CD14-positive monocyte (primary cell): Measurements from ENCODE around the gene CAMK1D. TPM values are rescaled to one million over a fixed set of nuclear protein-coding genes. Genes with fewer than 3 reads are reported as not detected.

Experiments used
- DNase-seq, 3 donors: peaks; one replicate each; pipeline ENCODE4 v3.0.0-alpha.2; 2011 to 2022
- H2AFZ ChIP-seq: 2 replicates; pipeline ENCODE4 v1.6.0; 2012; ENCODE audit warnings: mild to moderate bottlenecking, low read depth, low read length, inconsistent platforms; ENCODE audit not compliant: insufficient read depth, poor library complexity, severe bottlenecking
- H3K27ac ChIP-seq, 2 donors: 1 replicate in 1 of 2; 2 replicates in 1 of 2; pipeline ENCODE4 v1.5.1; 2012 to 2013; ENCODE audit warnings: low read length in 2 of 2, control low read depth in 1 of 2, inconsistent platforms in 1 of 2, low read depth in 1 of 2, mild to moderate bottlenecking in 1 of 2
- H3K27me3 ChIP-seq, 2 donors: one replicate each; pipeline versions ENCODE4 v1.6.0 to v1.6.1; 2011 to 2013; ENCODE audit warnings: low read length in 2 of 2; ENCODE audit not compliant: control insufficient read depth in 2 of 2, insufficient read depth in 2 of 2
- H3K36me3 ChIP-seq, 2 donors: replicated peaks in 1 of 2; 1 replicate in 1 of 2; 2 replicates in 1 of 2; pipeline versions ENCODE4 v1.5.1 to v1.6.1; 2012 to 2013; ENCODE audit warnings: low read length in 2 of 2, control low read depth in 1 of 2, inconsistent platforms in 1 of 2, mild to moderate bottlenecking in 1 of 2; ENCODE audit not compliant: insufficient read depth in 2 of 2, control insufficient read depth in 1 of 2
- H3K4me1 ChIP-seq, 2 donors: 1 replicate in 1 of 2; 2 replicates in 1 of 2; pipeline versions ENCODE4 v1.5.1 to v1.6.1; 2012 to 2013; ENCODE audit warnings: low read length in 2 of 2, control low read depth in 1 of 2, inconsistent platforms in 1 of 2, mild to moderate bottlenecking in 1 of 2, moderate library complexity in 1 of 2; ENCODE audit not compliant: insufficient read depth in 2 of 2, control insufficient read depth in 1 of 2
- H3K4me2 ChIP-seq: replicated peaks from 2 replicates; pipeline ENCODE3; 2012; ENCODE audit warnings: low read length, moderate library complexity, mild to moderate bottlenecking; ENCODE audit not compliant: poor library complexity, severe bottlenecking; ENCODE audit errors: extremely low read depth
- H3K4me3 ChIP-seq, 3 experiments: fragments of 200-600 bp in 1 of 3; sonication (generic) in 1 of 3; replicated peaks in 1 of 3; 1 replicate in 2 of 3; 2 replicates in 1 of 3; pipeline ENCODE4 v1.5.1; 2011 to 2013; ENCODE audit warnings: low read length in 3 of 3, mild to moderate bottlenecking in 3 of 3, control low read depth in 2 of 3, low read depth in 2 of 3, inconsistent platforms in 1 of 3, moderate library complexity in 1 of 3
- H3K79me2 ChIP-seq: 2 replicates; pipeline ENCODE4 v1.6.0; 2012; ENCODE audit warnings: mild to moderate bottlenecking, control low read depth, inconsistent platforms, low read length, moderate library complexity; ENCODE audit not compliant: insufficient read depth
- H3K9ac ChIP-seq: 2 replicates; pipeline ENCODE4 v1.6.0; 2017; ENCODE audit warnings: low read length, mild to moderate bottlenecking; ENCODE audit not compliant: insufficient read depth, poor library complexity, severe bottlenecking
- H3K9me3 ChIP-seq, 2 donors: replicated peaks in 1 of 2; 1 replicate in 1 of 2; 2 replicates in 1 of 2; pipeline versions ENCODE4 v1.5.1 to v1.6.1; 2012 to 2013; ENCODE audit warnings: low read length in 2 of 2, control low read depth in 1 of 2; ENCODE audit not compliant: control insufficient read depth in 1 of 2, insufficient read depth in 1 of 2
- H4K20me1 ChIP-seq: 2 replicates; pipeline ENCODE4 v1.6.0; 2012; ENCODE audit warnings: mild to moderate bottlenecking, low read length, control low read depth, moderate library complexity; ENCODE audit not compliant: insufficient read depth
- H3K27ac Mint-ChIP-seq, 7 donors: one replicate each; pipeline ENCODE4 v1.8.0; 2020; ENCODE audit warnings: mild to moderate bottlenecking in 7 of 7, mixed read lengths in 7 of 7, moderate library complexity in 6 of 7, inconsistent platforms in 2 of 7
- H3K27me3 Mint-ChIP-seq, 3 donors: one replicate each; pipeline ENCODE4 v1.8.0; 2021 to 2022; ENCODE audit warnings: low read depth in 3 of 3, mild to moderate bottlenecking in 3 of 3, mixed read lengths in 3 of 3, moderate library complexity in 3 of 3, inconsistent platforms in 1 of 3
- H3K36me3 Mint-ChIP-seq, 2 donors: one replicate each; pipeline ENCODE4 v1.8.0; 2020; ENCODE audit warnings: mixed read lengths in 2 of 2, inconsistent platforms in 1 of 2, mild to moderate bottlenecking in 1 of 2
- H3K4me1 Mint-ChIP-seq: one replicate; pipeline ENCODE4 v1.8.0; 2020; ENCODE audit warnings: mild to moderate bottlenecking, mixed read lengths
- H3K4me3 Mint-ChIP-seq, 2 donors: one replicate each; pipeline ENCODE4 v1.8.0; 2020; ENCODE audit warnings: mild to moderate bottlenecking in 2 of 2, mixed read lengths in 2 of 2, moderate library complexity in 1 of 2
- H3K9me3 Mint-ChIP-seq, 7 donors: one replicate each; pipeline ENCODE4 v1.8.0; 2020 to 2022; ENCODE audit warnings: mixed read lengths in 7 of 7, mild to moderate bottlenecking in 6 of 7, moderate library complexity in 6 of 7, inconsistent platforms in 2 of 7
- WGBS: methylation state at CpG from one replicate; pipeline ENCODE4 v1.1.5; 2013; ENCODE audit warnings: missing lambda C conversion rate; ENCODE audit not compliant: insufficient coverage; 5-methylcytosine and 5-hydroxymethylcytosine counted together
- intact Hi-C, 2 donors: fragments of 100-400 bp; cut with micrococcal nuclease; formaldehyde crosslinking; loops; one replicate each; pipeline versions ENCODE4 v1.15.0 to v1.15.1; 2023
- polyA plus RNA-seq, 3 donors: library from polyadenylated mRNA; depleted of rRNA in 1 of 3; unstranded in 2 of 3; stranded (reverse) in 1 of 3; fragments of 300-500 nt in 2 of 3; fragments of >200 nt in 1 of 3; fragmentation: Illumina TruSeq in 2 of 3; gene quantifications; 1 replicate in 2 of 3; 2 replicates in 1 of 3; pipeline ENCODE4 v1.2.3, GENCODE V29; 2012 to 2021
- TF ChIP-seq, protein P1 (sequence below): fragments of 200-600 bp; IDR thresholded peaks from one replicate; pipeline ENCODE4 v1.8.0; 2022; ENCODE audit warnings: antibody characterized with exemption, mild to moderate bottlenecking

CAMK1D gene
- polyA plus RNA-seq, 3 donors: 6.7 to 11.8 (median 7.1) TPM

DNA sequence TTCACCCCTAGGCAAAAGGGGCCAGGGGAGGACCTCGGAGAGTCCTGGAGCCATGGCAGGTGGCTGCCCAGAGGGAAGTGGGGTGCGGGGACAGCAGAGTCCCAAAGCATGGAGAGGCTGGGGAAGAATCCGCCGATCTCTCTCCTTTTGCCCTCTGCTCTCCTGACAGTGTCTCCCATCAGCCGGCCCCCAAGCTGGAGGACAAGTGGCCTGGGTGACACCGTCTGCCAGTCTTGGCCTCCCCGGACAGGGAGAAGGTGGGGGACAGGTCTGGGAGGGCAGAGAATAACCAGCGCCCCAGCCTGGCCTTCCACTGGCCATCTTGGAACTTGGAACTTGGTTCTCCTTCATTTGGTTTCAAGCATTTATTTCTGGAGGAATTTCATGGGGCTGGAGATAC is 77.9 kb downstream of the CAMK1D start:
- WGBS: 100% methylated on average over 5 of the region's 8 CpGs
- Histone ChIP-seq H3K9me3 (no peaks in the 10 kb centered on the region), H3K36me3 (no peaks in the 10 kb centered on the region), H3K4me2 (no peak overlapping the region), H3K4me1 (no peaks in the 10 kb centered on the region), H2AFZ (no peak overlapping the region), H3K79me2 (no peaks in the 10 kb centered on the region), H3K27me3 (no peaks in the 10 kb centered on the region), H3K9ac (no peak overlapping the region), H3K27ac (no peak overlapping the region), H3K4me3 (no peak overlapping the region), H4K20me1 (peaks cover 81% of the 10 kb centered on the region)
- intact Hi-C loops: no loop called here
- TF ChIP-seq, protein P1, sequence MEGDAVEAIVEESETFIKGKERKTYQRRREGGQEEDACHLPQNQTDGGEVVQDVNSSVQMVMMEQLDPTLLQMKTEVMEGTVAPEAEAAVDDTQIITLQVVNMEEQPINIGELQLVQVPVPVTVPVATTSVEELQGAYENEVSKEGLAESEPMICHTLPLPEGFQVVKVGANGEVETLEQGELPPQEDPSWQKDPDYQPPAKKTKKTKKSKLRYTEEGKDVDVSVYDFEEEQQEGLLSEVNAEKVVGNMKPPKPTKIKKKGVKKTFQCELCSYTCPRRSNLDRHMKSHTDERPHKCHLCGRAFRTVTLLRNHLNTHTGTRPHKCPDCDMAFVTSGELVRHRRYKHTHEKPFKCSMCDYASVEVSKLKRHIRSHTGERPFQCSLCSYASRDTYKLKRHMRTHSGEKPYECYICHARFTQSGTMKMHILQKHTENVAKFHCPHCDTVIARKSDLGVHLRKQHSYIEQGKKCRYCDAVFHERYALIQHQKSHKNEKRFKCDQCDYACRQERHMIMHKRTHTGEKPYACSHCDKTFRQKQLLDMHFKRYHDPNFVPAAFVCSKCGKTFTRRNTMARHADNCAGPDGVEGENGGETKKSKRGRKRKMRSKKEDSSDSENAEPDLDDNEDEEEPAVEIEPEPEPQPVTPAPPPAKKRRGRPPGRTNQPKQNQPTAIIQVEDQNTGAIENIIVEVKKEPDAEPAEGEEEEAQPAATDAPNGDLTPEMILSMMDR: no peak
- peaks cover 1 to 11% (median 1%) of the 10 kb centered on the region in 3 donors for H3K27me3 Mint-ChIP-seq
- DNase-seq: no peak
- no peak overlapping the region for H3K27ac Mint-ChIP-seq
- peaks cover 4% of the 10 kb centered on the region for H3K4me1 Mint-ChIP-seq
- no peak overlapping the region for H3K4me3 Mint-ChIP-seq
- H3K36me3 Mint-ChIP-seq: no peaks in the 10 kb centered on the region
- H3K9me3 Mint-ChIP-seq: peaks cover 0 to 7% (median 0%) of the 10 kb centered on the region in 7 donors

DNA sequence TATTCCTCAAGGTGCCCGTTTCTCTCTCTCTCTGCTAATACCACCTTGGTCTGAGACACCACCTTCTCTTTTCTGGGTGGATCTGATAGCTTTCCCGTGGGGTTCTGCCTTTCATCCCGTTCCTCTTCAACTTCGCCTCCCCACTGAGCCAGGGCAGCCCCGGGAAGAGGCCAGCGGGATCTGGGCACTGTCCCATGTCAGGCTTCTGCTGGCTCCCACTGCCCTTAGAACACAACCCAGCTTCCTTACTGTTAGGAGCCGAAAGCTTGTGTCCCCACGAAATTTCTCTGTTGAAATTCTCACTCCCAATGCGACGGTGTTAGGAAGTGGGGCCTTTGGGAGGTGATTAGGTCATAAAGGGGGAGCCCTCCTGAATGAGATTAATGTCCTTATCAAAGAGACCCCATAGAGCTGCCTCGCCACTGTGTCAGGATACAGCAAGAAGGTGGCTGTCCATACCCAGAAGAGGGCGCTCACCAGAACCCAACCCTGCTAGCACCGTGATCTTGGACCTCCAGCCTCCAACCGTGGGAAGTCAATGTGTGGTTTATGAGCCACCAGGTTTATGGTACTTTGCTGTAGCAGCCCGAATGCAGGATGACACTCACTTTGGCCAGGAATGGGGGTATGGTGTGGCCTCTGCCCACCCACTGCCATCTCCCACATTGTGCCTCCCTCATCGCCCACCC is 79.2 kb downstream of the CAMK1D start:
- DNase-seq: no peak
- WGBS: 98% methylated on average over 10 of the region's 16 CpGs
- Histone ChIP-seq H2AFZ (no peak overlapping the region), H3K4me2 (no peak overlapping the region), H3K27ac (no peak overlapping the region), H3K9me3 (no peaks in the 10 kb centered on the region), H3K9ac (no peak overlapping the region), H3K4me3 (no peak overlapping the region), H3K27me3 (no peaks in the 10 kb centered on the region), H3K4me1 (no peaks in the 10 kb centered on the region), H3K36me3 (no peaks in the 10 kb centered on the region), H3K79me2 (no peaks in the 10 kb centered on the region), H4K20me1 (peaks cover 80% of the 10 kb centered on the region)
- Mint-ChIP-seq H3K9me3 (peaks cover 0 to 7% (median 0%) of the 10 kb centered on the region in 7 donors), H3K4me1 (peaks cover 4% of the 10 kb centered on the region), H3K36me3 (no peaks in the 10 kb centered on the region), H3K27ac (no peak overlapping the region), H3K4me3 (no peak overlapping the region), H3K27me3 (peaks cover 1 to 11% (median 1%) of the 10 kb centered on the region in 3 donors)
- TF ChIP-seq, protein P1: no peak
- intact Hi-C loops: no loop called here
